ENCODE data around the gene BANF1. TPM values are rescaled to one million over a fixed set of nuclear protein-coding genes. Genes with fewer than 3 reads are reported as not detected.
A peak's percentile ranks its signal among the peaks of the same experiment; 100 is the strongest.

BANF1 gene
- total RNA-seq, 1 experiment from 2014 or later = 269 TPM

GRCh38 chr11:66051766-66052663 is 49.7 kb downstream of the BANF1 start, which contains the start of gene SF3B2 (continued):
- TF ChIP-seq, protein P1, sequence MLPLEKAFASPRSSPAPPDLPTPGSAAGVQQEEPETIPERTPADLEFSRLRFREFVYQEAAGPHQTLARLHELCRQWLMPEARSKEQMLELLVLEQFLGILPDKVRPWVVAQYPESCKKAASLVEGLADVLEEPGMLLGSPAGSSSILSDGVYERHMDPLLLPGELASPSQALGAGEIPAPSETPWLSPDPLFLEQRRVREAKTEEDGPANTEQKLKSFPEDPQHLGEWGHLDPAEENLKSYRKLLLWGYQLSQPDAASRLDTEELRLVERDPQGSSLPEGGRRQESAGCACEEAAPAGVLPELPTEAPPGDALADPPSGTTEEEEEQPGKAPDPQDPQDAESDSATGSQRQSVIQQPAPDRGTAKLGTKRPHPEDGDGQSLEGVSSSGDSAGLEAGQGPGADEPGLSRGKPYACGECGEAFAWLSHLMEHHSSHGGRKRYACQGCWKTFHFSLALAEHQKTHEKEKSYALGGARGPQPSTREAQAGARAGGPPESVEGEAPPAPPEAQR (CRISPR knock-in tag; IDR thresholded peaks at IDR 0.05) = no peak
- no peak; the same call in 1 of the 2 replicates for TF ChIP-seq ZBTB21 (CRISPR knock-in tag; IDR thresholded peaks at IDR 0.05; ENCODE audit: borderline replicate concordance)
- no peak for TF ChIP-seq IRF2 (CRISPR knock-in tag; IDR thresholded peaks at IDR 0.05; ENCODE audit: borderline replicate concordance, low read depth)
- TF ChIP-seq, protein P2, sequence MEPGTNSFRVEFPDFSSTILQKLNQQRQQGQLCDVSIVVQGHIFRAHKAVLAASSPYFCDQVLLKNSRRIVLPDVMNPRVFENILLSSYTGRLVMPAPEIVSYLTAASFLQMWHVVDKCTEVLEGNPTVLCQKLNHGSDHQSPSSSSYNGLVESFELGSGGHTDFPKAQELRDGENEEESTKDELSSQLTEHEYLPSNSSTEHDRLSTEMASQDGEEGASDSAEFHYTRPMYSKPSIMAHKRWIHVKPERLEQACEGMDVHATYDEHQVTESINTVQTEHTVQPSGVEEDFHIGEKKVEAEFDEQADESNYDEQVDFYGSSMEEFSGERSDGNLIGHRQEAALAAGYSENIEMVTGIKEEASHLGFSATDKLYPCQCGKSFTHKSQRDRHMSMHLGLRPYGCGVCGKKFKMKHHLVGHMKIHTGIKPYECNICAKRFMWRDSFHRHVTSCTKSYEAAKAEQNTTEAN (CRISPR knock-in tag; IDR thresholded peaks at IDR 0.05) = no peak
- TF ChIP-seq, protein P3, sequence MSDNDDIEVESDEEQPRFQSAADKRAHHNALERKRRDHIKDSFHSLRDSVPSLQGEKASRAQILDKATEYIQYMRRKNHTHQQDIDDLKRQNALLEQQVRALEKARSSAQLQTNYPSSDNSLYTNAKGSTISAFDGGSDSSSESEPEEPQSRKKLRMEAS (CRISPR knock-in tag; IDR thresholded peaks at IDR 0.05) = peak; percentile 81
- TF ChIP-seq RORB (CRISPR knock-in tag; IDR thresholded peaks at IDR 0.05) = no peak
- no peak for TF ChIP-seq CTCF (IDR thresholded peaks at IDR 0.05)
- TF ChIP-seq ZNF423 (CRISPR knock-in tag; IDR thresholded peaks at IDR 0.05) = no peak
- TF ChIP-seq ATF1 (CRISPR knock-in tag; IDR thresholded peaks at IDR 0.05) = no peak
- TF ChIP-seq, protein P4, sequence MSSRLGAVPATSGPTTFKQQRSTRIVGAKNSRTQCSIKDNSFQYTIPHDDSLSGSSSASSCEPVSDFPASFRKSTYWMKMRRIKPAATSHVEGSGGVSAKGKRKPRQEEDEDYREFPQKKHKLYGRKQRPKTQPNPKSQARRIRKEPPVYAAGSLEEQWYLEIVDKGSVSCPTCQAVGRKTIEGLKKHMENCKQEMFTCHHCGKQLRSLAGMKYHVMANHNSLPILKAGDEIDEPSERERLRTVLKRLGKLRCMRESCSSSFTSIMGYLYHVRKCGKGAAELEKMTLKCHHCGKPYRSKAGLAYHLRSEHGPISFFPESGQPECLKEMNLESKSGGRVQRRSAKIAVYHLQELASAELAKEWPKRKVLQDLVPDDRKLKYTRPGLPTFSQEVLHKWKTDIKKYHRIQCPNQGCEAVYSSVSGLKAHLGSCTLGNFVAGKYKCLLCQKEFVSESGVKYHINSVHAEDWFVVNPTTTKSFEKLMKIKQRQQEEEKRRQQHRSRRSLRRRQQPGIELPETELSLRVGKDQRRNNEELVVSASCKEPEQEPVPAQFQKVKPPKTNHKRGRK (CRISPR knock-in tag; IDR thresholded peaks at IDR 0.05; ENCODE audit: borderline replicate concordance) = no peak
- TF ChIP-seq PRRX2 (CRISPR knock-in tag; IDR thresholded peaks at IDR 0.05) = no peak
- no peak for TF ChIP-seq RELA (CRISPR knock-in tag; IDR thresholded peaks at IDR 0.05; ENCODE audit: borderline replicate concordance)
- TF ChIP-seq CREB1 (CRISPR knock-in tag; IDR thresholded peaks at IDR 0.05) = 0 out of 2 replicates have a peak, but pooled peaks have one; percentile 53
- no peak for TF ChIP-seq TP53 (CRISPR knock-in tag; IDR thresholded peaks at IDR 0.05)
- TF ChIP-seq CBFB (CRISPR knock-in tag; IDR thresholded peaks at IDR 0.05; ENCODE audit: low read depth) = peak; percentile 73; the same call in 1 of the 2 replicates

GRCh38 chr11:66052664-66052982 is 50.3 kb downstream of the BANF1 start:
- Mint-ChIP-seq H3K27me3 (ENCODE audit: low read depth) (no peaks in the 10 kb centered on the region), H3K27ac (peak overlapping the region; percentile 98), H3K9me3 (no peaks in the 10 kb centered on the region), H3K4me1 (peaks cover 35% of the 10 kb centered on the region), H3K36me3 (peaks cover 38% of the 10 kb centered on the region), H3K4me3 (peak overlapping the region; percentile 100)
- ATAC-seq (no peak), DNase-seq (ENCODE audit: low spot score) (no peak)
- TF ChIP-seq HMGXB4 (CRISPR knock-in tag; IDR thresholded peaks at IDR 0.05) (no peak), ZNF317 (CRISPR knock-in tag; IDR thresholded peaks at IDR 0.05; ENCODE audit: borderline replicate concordance, low read depth) (no peak), FOXP4 (CRISPR knock-in tag; IDR thresholded peaks at IDR 0.05) (no peak), ELF4 (CRISPR knock-in tag; IDR thresholded peaks at IDR 0.05; ENCODE audit: low read depth) (no peak)
- TF ChIP-seq, protein P5, sequence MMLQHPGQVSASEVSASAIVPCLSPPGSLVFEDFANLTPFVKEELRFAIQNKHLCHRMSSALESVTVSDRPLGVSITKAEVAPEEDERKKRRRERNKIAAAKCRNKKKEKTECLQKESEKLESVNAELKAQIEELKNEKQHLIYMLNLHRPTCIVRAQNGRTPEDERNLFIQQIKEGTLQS (CRISPR knock-in tag; conservative IDR thresholded peaks at IDR 0.05) = no peak
- ChIA-PET CTCF (interaction anchor here (1.0 to 4.2 kb wide), 5 partner anchors 17 to 482 kb away, joined by 3 to 35 read pairs (median 3); partner anchors contain the start of genes PACS1, RAB1B and ZNRD2), POLR2A (interaction anchor here (0.8 to 1.3 kb wide), 2 partner anchors 170 to 193 kb away, joined by 3 to 8 read pairs; partner anchors contain the start of gene MUS81)
